ENCODE measurements around the gene PRRX2. TPM values are rescaled to one million over a fixed set of nuclear protein-coding genes. Genes with fewer than 3 reads are reported as not detected.
A peak's percentile ranks its signal among the peaks of the same experiment; 100 is the strongest.

Gene PRRX2
- total and polyA plus RNA-seq, 9 of the 15 experiments (the other 6 are each of a cell fraction or from before 2014, with no cell fraction given) = 0.21 TPM; not detected in 8

- TF ChIP-seq UBTF (IDR thresholded peaks at IDR 0.05; ENCODE audit: borderline replicate concordance in 1 of 2, low read depth in 2 of 2, low read length in 2 of 2) (peak in 1 of 2 experiments; percentile 86; a peak in 2 of 4 replicates), HES1 (IDR thresholded peaks at IDR 0.05; ENCODE audit: low read depth) (no peak), SOX6 (IDR thresholded peaks at IDR 0.05) (no peak), MIER1 (IDR thresholded peaks at IDR 0.05; ENCODE audit: low read depth) (no peak), ZBTB40 (IDR thresholded peaks at IDR 0.05) (0 out of 2 replicates have a peak, but pooled peaks have one; percentile 28), ZBTB40 (CRISPR knock-in tag; IDR thresholded peaks at IDR 0.05) (no peak), YY1 (IDR thresholded peaks at IDR 0.05; ENCODE audit: borderline replicate concordance in 1 of 3, control insufficient read depth in 1 of 3, extremely low read depth in 1 of 3, insufficient read depth in 3 of 3, insufficient read length in 1 of 3, insufficient replicate concordance in 2 of 3, low read depth in 1 of 3, low read length in 2 of 3) (peak in 1 of 3 experiments; percentile 36), HMG20B (CRISPR knock-in tag; IDR thresholded peaks at IDR 0.05) (no peak), MBD2 (IDR thresholded peaks at IDR 0.05; ENCODE audit: borderline replicate concordance, low read depth) (no peak), HMBOX1 (IDR thresholded peaks at IDR 0.05) (no peak), TAF15 (IDR thresholded peaks at IDR 0.05; ENCODE audit: low read depth, low read length) (no peak)
These were observed 45.4 kb upstream of the PRRX2 start (continued) for GRCh38 chr9:129619787-129620668.

Data from K562 (cell line).